Stomach (tissue), 9 donors: ENCODE data around the gene MALRD1. TPM values are rescaled to one million over a fixed set of nuclear protein-coding genes. Genes with fewer than 3 reads are reported as not detected.

ENCODE experiments used
- DNase-seq, 2 donors: peaks; one replicate each; pipeline versions ENCODE4 v3.0.0 to v3.0.0-alpha.2; 2013 to 2019
- H3K27ac ChIP-seq, 5 donors: fragments of 200-600 bp in 4 of 5; sonication (generic) in 4 of 5; one replicate each; pipeline ENCODE4 v1.5.1; 2013 to 2019; ENCODE audit warnings: mild to moderate bottlenecking in 1 of 5, moderate library complexity in 1 of 5
- H3K27me3 ChIP-seq, 3 donors: fragments of 200-600 bp; sonication (generic); one replicate each; pipeline ENCODE4 v1.5.1; 2017 to 2019; ENCODE audit warnings: mixed run types in 1 of 3
- H3K36me3 ChIP-seq, 4 donors: fragments of 200-600 bp; sonication (generic); 1 replicate in 3 of 4; 2 replicates in 1 of 4; pipeline ENCODE4 v1.5.1; 2016 to 2019
- H3K4me1 ChIP-seq, 4 donors: fragments of 200-600 bp; sonication (generic); one replicate each; pipeline ENCODE4 v1.5.1; 2016 to 2019
- H3K4me3 ChIP-seq, 4 donors: fragments of 200-600 bp; sonication (generic) in 3 of 4; one replicate each; pipeline ENCODE4 v1.5.1; 2016 to 2019; ENCODE audit warnings: mild to moderate bottlenecking in 1 of 4
- H3K9me3 ChIP-seq, 4 donors: fragments of 200-600 bp; sonication (generic); one replicate each; pipeline ENCODE4 v1.5.1; 2016 to 2019
- CTCF ChIP-seq, 7 experiments: fragments of 450-650 bp in 4 of 7; fragments of 200-600 bp in 3 of 7; sonication (generic) in 3 of 7; IDR thresholded peaks; one replicate each; pipeline ENCODE4 v1.5.1; 2016 to 2019; ENCODE audit warnings: antibody characterized with exemption in 7 of 7, control low read depth in 2 of 7, mild to moderate bottlenecking in 1 of 7
- EP300 ChIP-seq: sonication (generic); formaldehyde crosslinking; IDR thresholded peaks from one replicate; pipeline ENCODE4 v1.6.1; 2017; ENCODE audit warnings: antibody characterized with exemption
- POLR2A ChIP-seq, 4 donors: fragments of 450-650 bp; IDR thresholded peaks; one replicate each; pipeline ENCODE4 v1.6.1; 2016; ENCODE audit warnings: antibody characterized with exemption in 4 of 4, control low read depth in 2 of 4, mild to moderate bottlenecking in 1 of 4, moderate library complexity in 1 of 4
- POLR2AphosphoS5 ChIP-seq, 3 donors: sonication (generic); formaldehyde crosslinking; IDR thresholded peaks; one replicate each; pipeline ENCODE4 v1.6.1; 2016; ENCODE audit warnings: antibody characterized with exemption in 3 of 3
- WGBS, 5 donors: extraction: QIAGEN DNeasy Blood & Tissue Kit in 3 of 5; methylation state at CpG; one replicate each; pipeline versions ENCODE4 v1.1.5 to v1.1.7; 2013 to 2018; 5-methylcytosine and 5-hydroxymethylcytosine counted together
- intact Hi-C: fragments of 100-400 bp; cut with DNase I; formaldehyde crosslinking; loops from one replicate; pipeline ENCODE4 v1.15.1; 2023; ENCODE audit warnings: low total_unique reads
- polyA plus RNA-seq, 3 donors: library from polyadenylated mRNA; stranded (reverse); fragments of 200-250 nt; gene quantifications; one replicate each; pipeline ENCODE4 v1.2.3, GENCODE V29; 2013
- total RNA-seq, 5 donors: library from RNA; depleted of rRNA; stranded (reverse); fragments of >200 nt; gene quantifications; one replicate each; pipeline versions ENCODE4 v1.1.0 to v1.2.3, GENCODE V29; 2014 to 2016
- donor health status: healthy with polysubstance abuse.
- donor health status: Bipolar disorder and iron deficiency.
- donor health status: healthy.

Gene MALRD1
- total and polyA plus RNA-seq, 8 donors: 0.10 to 9.7 (median 0.94) TPM; not detected in 2

- Histone ChIP-seq H3K9me3 (peaks cover 0 to 14% (median 0%) of the 10 kb centered on the region in 4 donors), H3K27me3 (no peaks in the 10 kb centered on the region), H3K4me1 (no peaks in the 10 kb centered on the region), H3K27ac (peak overlapping the region in 1 of 5 donors; percentile 20), H3K36me3 (no peaks in the 10 kb centered on the region), H3K4me3 (no peak overlapping the region)
- DNase-seq: peak in 1 of 2 donors; percentile 14
- 38 to 54% (median 47%) methylated on average over 3 of the region's 3 CpGs for WGBS, 5 donors
- intact Hi-C loops: no loop called here
- TF ChIP-seq CTCF (IDR thresholded peaks at IDR 0.05) (no peak), POLR2AphosphoS5 (IDR thresholded peaks at IDR 0.05) (no peak), POLR2A (IDR thresholded peaks at IDR 0.05) (no peak), EP300 (no peak)
Observed at GRCh38 chr10:19719284-19719683, 670.7 kb downstream of the MALRD1 start.

GRCh38 chr10:19724287-19724686 is 675.7 kb downstream of the MALRD1 start:
- DNase-seq: no peak
- no peaks in the 10 kb centered on the region for H3K27me3 ChIP-seq
- H3K4me1 ChIP-seq: no peaks in the 10 kb centered on the region
- no peaks in the 10 kb centered on the region for H3K36me3 ChIP-seq
- no peak overlapping the region for H3K4me3 ChIP-seq
- 30 to 63% (median 47%) methylated on average over 1 of the region's 1 CpG for WGBS, 5 donors
- TF ChIP-seq CTCF (IDR thresholded peaks at IDR 0.05) (no peak), EP300 (no peak), POLR2AphosphoS5 (IDR thresholded peaks at IDR 0.05) (no peak), POLR2A (IDR thresholded peaks at IDR 0.05) (no peak)
- no peak overlapping the region for H3K27ac ChIP-seq
- intact Hi-C loops: no loop called here
- peaks cover 0 to 14% (median 0%) of the 10 kb centered on the region in 4 donors for H3K9me3 ChIP-seq

GRCh38 chr10:19728376-19728775 is 679.8 kb downstream of the MALRD1 start:
- no peak for DNase-seq
- no peaks in the 10 kb centered on the region for H3K4me1 ChIP-seq
- H3K27ac ChIP-seq: no peak overlapping the region
- WGBS, 5 donors: 52 to 61% (median 58%) methylated on average over 2 of the region's 2 CpGs
- no peaks in the 10 kb centered on the region for H3K27me3 ChIP-seq
- intact Hi-C loops: no loop called here
- no peaks in the 10 kb centered on the region for H3K36me3 ChIP-seq
- no peak overlapping the region for H3K4me3 ChIP-seq
- peaks cover 0 to 8% (median 0%) of the 10 kb centered on the region in 4 donors for H3K9me3 ChIP-seq
- TF ChIP-seq POLR2AphosphoS5 (IDR thresholded peaks at IDR 0.05): no peak
- TF ChIP-seq POLR2A (IDR thresholded peaks at IDR 0.05): no peak
- TF ChIP-seq EP300: no peak

GRCh38 chr10:19728964-19729363 is 680.4 kb downstream of the MALRD1 start:
- intact Hi-C loops: no loop called here
- Histone ChIP-seq H3K4me1 (no peaks in the 10 kb centered on the region), H3K27ac (no peak overlapping the region), H3K4me3 (no peak overlapping the region), H3K9me3 (peaks cover 0 to 8% (median 0%) of the 10 kb centered on the region in 4 donors), H3K27me3 (no peaks in the 10 kb centered on the region), H3K36me3 (no peaks in the 10 kb centered on the region)
- no peak for TF ChIP-seq CTCF (IDR thresholded peaks at IDR 0.05)
- no peak for TF ChIP-seq POLR2A (IDR thresholded peaks at IDR 0.05)
- no peak for TF ChIP-seq EP300
- no peak for TF ChIP-seq POLR2AphosphoS5 (IDR thresholded peaks at IDR 0.05)
- DNase-seq: no peak
- 88 to 96% (median 96%) methylated on average over 2 of the region's 2 CpGs for WGBS, 5 donors

- no peak overlapping the region for H3K4me3 ChIP-seq
- no peak for DNase-seq
Observed at GRCh38 chr10:19730167-19730906, 681.7 kb downstream of the MALRD1 start.

More at GRCh38 chr10:19730167-19730906, 681.7 kb downstream of the MALRD1 start:
- Histone ChIP-seq H3K36me3 (no peaks in the 10 kb centered on the region), H3K4me1 (no peaks in the 10 kb centered on the region), H3K27me3 (no peaks in the 10 kb centered on the region), H3K9me3 (peaks cover 0 to 5% (median 0%) of the 10 kb centered on the region in 4 donors), H3K27ac (no peak overlapping the region)
- TF ChIP-seq POLR2AphosphoS5 (IDR thresholded peaks at IDR 0.05): no peak
- TF ChIP-seq EP300: no peak
- no peak for TF ChIP-seq CTCF (IDR thresholded peaks at IDR 0.05)
- TF ChIP-seq POLR2A (IDR thresholded peaks at IDR 0.05): no peak
- WGBS, 5 donors: 82 to 87% (median 83%) methylated on average over 2 of the region's 2 CpGs
- intact Hi-C loops: no loop called here
